ENCODE data around the gene MYO5B.
"Not testable (repeated sequence)": the region's sequence is repeated elsewhere in the genome, so short reads cannot be mapped to it uniquely, and the experiment has no call there.

- not testable (repeated sequence) for TF ChIP-seq CTCF, POLR2A, EP300 (IDR thresholded peaks at IDR 0.05)
Measured at GRCh38 chr18:49889552-49889951, 305.4 kb downstream of the MYO5B start.
